HCT116 (cell line): ENCODE results near the gene RPS27L. TPM values are rescaled to one million over a fixed set of nuclear protein-coding genes. Genes with fewer than 3 reads are reported as not detected.

Experiments used
- ATAC-seq: fragments of 200-7000 bp; cut with Tn5 transposase; 2 replicates; pipeline ENCODE4 v1.9.1; 2020; ENCODE audit warnings: mild to moderate bottlenecking, moderate library complexity
- BruUV-seq: library from RNA; stranded (reverse); fragments of 400-500 nt; replicated peaks from 2 replicates; lab custom pipeline; 2021; lab: Mats Ljungman, UMichigan
- CTCF ChIA-PET: fragments of 300-600 bp; sonication (Branson Sonifier 250); formaldehyde crosslinking; loops from one replicate; lab custom pipeline; 2021; ENCODE audit warnings: antibody characterized with exemption; lab: Charles Lee
- POLR2A ChIA-PET: fragments of 300-600, 350-600 bp; sonication (Branson Sonifier 250); formaldehyde crosslinking; loops from one replicate; lab custom pipeline; 2021; ENCODE audit warnings: antibody characterized with exemption; lab: Charles Lee
- RAD21 ChIA-PET, 2 experiments: fragments of 300-600 bp; sonication (Branson Sonifier 250); formaldehyde crosslinking; loops; one replicate each; lab custom pipeline; 2023; ENCODE audit warnings: low total read pairs in 2 of 2; ENCODE audit not compliant: uncharacterized antibody in 2 of 2, unreplicated experiment in 2 of 2, low non-redundant PET in 1 of 2; lab: Charles Lee
- DNase-seq: peaks from one replicate; pipeline ENCODE4 v3.0.0-alpha.2; 2010; ENCODE audit warnings: low read depth, low spot score
- H2AFZ ChIP-seq: fragments of 200-600 bp; shearing (Covaris generic), sonication (generic); 2 replicates; pipeline ENCODE4 v1.6.1; 2017; ENCODE audit warnings: low read depth, mixed run types, mixed read lengths, antibody characterized with exemption, low read length; ENCODE audit not compliant: poor library complexity, severe bottlenecking
- H3K27ac ChIP-seq: 2 replicates; pipeline ENCODE4 v1.5.1; 2012; ENCODE audit warnings: low read depth, low read length
- H3K27me3 ChIP-seq: fragments of 200-600 bp; sonication (generic); 2 replicates; pipeline ENCODE4 v1.6.1; 2016; ENCODE audit warnings: mixed run types, low read length, mixed read lengths; ENCODE audit not compliant: insufficient read depth
- H3K36me3 ChIP-seq, 2 experiments: fragments of 200-500 bp in 1 of 2; fragments of 200-600 bp in 1 of 2; sonication (Bioruptor generic) in 1 of 2; sonication (generic) in 1 of 2; 2 replicates each; pipeline versions ENCODE4 v1.5.1 to v1.6.1; 2014 to 2016; ENCODE audit warnings: low read length in 2 of 2, inconsistent platforms in 1 of 2, mixed read lengths in 1 of 2, mixed run types in 1 of 2; ENCODE audit not compliant: insufficient read depth in 2 of 2, control insufficient read depth in 1 of 2
- H3K4me1 ChIP-seq, 2 experiments: fragments of 200-600 bp in 1 of 2; sonication (generic) in 1 of 2; 2 replicates each; pipeline versions ENCODE4 v1.5.1 to v1.6.1; 2012 to 2017; ENCODE audit warnings: low read length in 2 of 2, inconsistent platforms in 1 of 2, mild to moderate bottlenecking in 1 of 2, mixed read lengths in 1 of 2, mixed run types in 1 of 2, moderate library complexity in 1 of 2; ENCODE audit not compliant: insufficient read depth in 2 of 2, control insufficient read depth in 1 of 2
- H3K4me2 ChIP-seq: fragments of 200-600 bp; sonication (generic); 2 replicates; pipeline ENCODE4 v1.6.1; 2017; ENCODE audit warnings: mixed run types, low read length, mixed read lengths
- H3K4me3 ChIP-seq, 2 experiments: fragments of 200-600 bp in 1 of 2; sonication (generic) in 1 of 2; replicated peaks in 1 of 2; 2 replicates each; pipeline ENCODE4 v1.5.1; 2011 to 2016; ENCODE audit warnings: low read length in 2 of 2, control low read depth in 1 of 2, low read depth in 1 of 2, mild to moderate bottlenecking in 1 of 2, mixed read lengths in 1 of 2, mixed run types in 1 of 2
- H3K79me2 ChIP-seq: fragments of 200-600 bp; sonication (generic); 2 replicates; pipeline ENCODE4 v1.6.1; 2017; ENCODE audit warnings: mild to moderate bottlenecking, mixed run types, low read length, moderate library complexity, mixed read lengths; ENCODE audit not compliant: insufficient read depth
- H3K9ac ChIP-seq: fragments of 200-600 bp; sonication (generic); 2 replicates; pipeline ENCODE4 v1.6.1; 2016; ENCODE audit warnings: low read length, mixed read lengths
- H3K9me2 ChIP-seq: fragments of 200-600 bp; sonication (generic), shearing (Covaris generic); 2 replicates; pipeline ENCODE4 v1.6.1; 2017; ENCODE audit warnings: mixed run types, mild to moderate bottlenecking, moderate library complexity; ENCODE audit not compliant: insufficient read depth
- H3K9me3 ChIP-seq, 2 experiments: fragments of 200-500 bp in 1 of 2; fragments of 200-600 bp in 1 of 2; sonication (Bioruptor generic) in 1 of 2; sonication (generic) in 1 of 2; 2 replicates each; pipeline ENCODE4 v1.6.1; 2014 to 2017; ENCODE audit warnings: low read length in 2 of 2, mixed read lengths in 2 of 2, inconsistent platforms in 1 of 2, low read depth in 1 of 2, mild to moderate bottlenecking in 1 of 2, mixed run types in 1 of 2, moderate library complexity in 1 of 2; ENCODE audit not compliant: control insufficient read depth in 1 of 2, insufficient read depth in 1 of 2
- H4K20me1 ChIP-seq: fragments of 200-600 bp; sonication (generic), shearing (Covaris generic); 2 replicates; pipeline ENCODE4 v1.6.1; 2017; ENCODE audit warnings: mixed run types, mild to moderate bottlenecking, moderate library complexity; ENCODE audit not compliant: insufficient read depth
- CTCF ChIP-seq, 3 experiments: fragments of 200-600 bp in 1 of 3; sonication (generic) in 1 of 3; IDR thresholded peaks in 2 of 3; conservative IDR thresholded peaks in 1 of 3; 2 replicates each; pipeline ENCODE4 v1.5.1; 2012 to 2017; ENCODE audit warnings: low read depth in 2 of 3, low read length in 2 of 3, antibody characterized with exemption in 1 of 3, borderline replicate concordance in 1 of 3, control low read depth in 1 of 3, mild to moderate bottlenecking in 1 of 3, mixed read lengths in 1 of 3, mixed run types in 1 of 3, moderate library complexity in 1 of 3; ENCODE audit not compliant: insufficient read depth in 1 of 3
- EGR1 ChIP-seq: IDR thresholded peaks from 2 replicates; pipeline ENCODE4 v1.6.1; 2012; ENCODE audit warnings: low read depth
- EZH2 ChIP-seq: fragments of 200-600 bp; sonication (generic); IDR thresholded peaks from 2 replicates; pipeline ENCODE4 v1.6.1; 2017; ENCODE audit warnings: antibody characterized with exemption, mixed run types
- FOSL1 ChIP-seq: IDR thresholded peaks from 2 replicates; pipeline ENCODE4 v1.6.1; 2012; ENCODE audit warnings: low read depth
- MAX ChIP-seq: IDR thresholded peaks from 2 replicates; pipeline ENCODE4 v1.6.1; 2012
- POLR2A ChIP-seq: IDR thresholded peaks from 2 replicates; pipeline ENCODE4 v1.7.0; 2011; ENCODE audit warnings: borderline replicate concordance; ENCODE audit not compliant: insufficient read depth, insufficient read length; ENCODE audit errors: extremely low read depth
- RAD21 ChIP-seq: IDR thresholded peaks from 2 replicates; pipeline ENCODE4 v1.6.1; 2012; ENCODE audit warnings: low read depth, mild to moderate bottlenecking
- SIN3A ChIP-seq: IDR thresholded peaks from 2 replicates; pipeline ENCODE4 v1.6.1; 2012; ENCODE audit warnings: low read depth
- ZBTB33 ChIP-seq: IDR thresholded peaks from 2 replicates; pipeline ENCODE4 v1.6.1; 2011; ENCODE audit warnings: mild to moderate bottlenecking, low read length, moderate library complexity; ENCODE audit not compliant: insufficient replicate concordance; ENCODE audit errors: extremely low read depth
- ZFX ChIP-seq: fragments of 450-650 bp; IDR thresholded peaks from 2 replicates; pipeline ENCODE4 v1.6.1; 2017
- intact Hi-C: fragments of 100-400 bp; cut with micrococcal nuclease; formaldehyde crosslinking; loops from 2 replicates; pipeline ENCODE4 v1.10.0; 2022
- total RNA-seq: library from RNA; stranded (reverse); gene quantifications from one replicate; pipeline ENCODE4 v1.2.1, GENCODE V29; 2021; ENCODE audit not compliant: unreplicated experiment

The RPS27L gene
- total RNA-seq, 1 experiment from 2014 or later: 139 TPM

- TF ChIP-seq POLR2A (no peak), CTCF (IDR thresholded peaks at IDR 0.05 in 2 of 3, conservative IDR thresholded peaks at IDR 0.05 in 1 of 3; ENCODE audit: borderline replicate concordance in 1 of 3, insufficient read depth in 1 of 3, low read depth in 2 of 3, low read length in 2 of 3) (no peak)
Observed at GRCh38 chr15:63185206-63185605, 27.9 kb upstream of the RPS27L start (continued).

GRCh38 chr15:63181648-63182047 is 24.4 kb upstream of the RPS27L start:
- no peaks in the 10 kb centered on the region for H3K27me3 ChIP-seq
- H3K9me2 ChIP-seq: no peaks in the 10 kb centered on the region
- TF ChIP-seq FOSL1 (no peak), EGR1 (no peak), MAX (no peak), ZFX (no peak)
- DNase-seq (no peak), ATAC-seq (no peak)
- ChIA-PET CTCF (no interaction called here), RAD21 (interaction anchor here in 1 of 2 experiments (0.5 kb wide), 1 partner anchor 16 kb away, joined by 3 read pairs; no protein-coding TSS in a partner anchor), POLR2A (no interaction called here)
- no peak overlapping the region for H3K4me2 ChIP-seq
- no peak overlapping the region for H3K27ac ChIP-seq
- no peaks in the 10 kb centered on the region for H3K4me1 ChIP-seq
- no TSS peak for BruUV-seq
- no peaks in the 10 kb centered on the region for H3K36me3 ChIP-seq
- no peak overlapping the region for H2AFZ ChIP-seq
- no peaks in the 10 kb centered on the region for H3K9me3 ChIP-seq
- no peak overlapping the region for H3K9ac ChIP-seq
- no peaks in the 10 kb centered on the region for H4K20me1 ChIP-seq
- H3K4me3 ChIP-seq: no peak overlapping the region
- H3K79me2 ChIP-seq: no peaks in the 10 kb centered on the region
- intact Hi-C loops: no loop called here

- H3K4me2 ChIP-seq: no peak overlapping the region
- CTCF ChIA-PET: no interaction called here
- no peaks in the 10 kb centered on the region for H3K36me3 ChIP-seq
- ATAC-seq (no peak), DNase-seq (no peak)
- no peak overlapping the region for H3K4me3 ChIP-seq
- no peaks in the 10 kb centered on the region for H3K27me3 ChIP-seq
- RAD21 ChIA-PET: no interaction called here
- H3K4me1 ChIP-seq: no peaks in the 10 kb centered on the region
- BruUV-seq: no TSS peak
- intact Hi-C loops: no loop called here
- no peaks in the 10 kb centered on the region for H3K9me3 ChIP-seq
- H3K27ac ChIP-seq: no peak overlapping the region
- no peaks in the 10 kb centered on the region for H4K20me1 ChIP-seq
- no peaks in the 10 kb centered on the region for H3K9me2 ChIP-seq
- POLR2A ChIA-PET: no interaction called here
- no peaks in the 10 kb centered on the region for H3K79me2 ChIP-seq
- H3K9ac ChIP-seq: no peak overlapping the region
- no peak overlapping the region for H2AFZ ChIP-seq
- TF ChIP-seq RAD21 (no peak), ZBTB33 (no peak), EZH2 (no peak), EGR1 (no peak), SIN3A (no peak)
- TF ChIP-seq, all 23 proteins: peak for 0
Observed at GRCh38 chr15:63180746-63181145, 23.5 kb upstream of the RPS27L start.
